Neutrophil (primary cell): ENCODE measurements around the gene ATF7IP.

Experiments used
- H3K27ac ChIP-seq: fragments of 200-600 bp; sonication (generic); 2 replicates; pipeline ENCODE4 v1.5.1; 2016; ENCODE audit warnings: mild to moderate bottlenecking, moderate library complexity
- H3K27me3 ChIP-seq: fragments of 200-600 bp; sonication (generic); 2 replicates; pipeline ENCODE4 v1.6.0; 2016; ENCODE audit warnings: mild to moderate bottlenecking
- H3K36me3 ChIP-seq: fragments of 200-600 bp; sonication (generic); 2 replicates; pipeline ENCODE4 v1.5.1; 2017
- H3K4me1 ChIP-seq, 2 experiments: fragments of 200-600 bp in 1 of 2; sonication (generic) in 1 of 2; 1 replicate in 1 of 2; 2 replicates in 1 of 2; pipeline versions ENCODE4 v1.5.1 to v1.6.1; 2013 to 2016; ENCODE audit warnings: low read depth in 1 of 2, low read length in 1 of 2, mild to moderate bottlenecking in 1 of 2, moderate library complexity in 1 of 2; ENCODE audit not compliant: control insufficient read depth in 1 of 2, insufficient read depth in 1 of 2
- H3K4me3 ChIP-seq, 2 experiments: fragments of 200-600 bp in 1 of 2; sonication (generic) in 1 of 2; 1 replicate in 1 of 2; 2 replicates in 1 of 2; pipeline ENCODE4 v1.5.1; 2013 to 2016; ENCODE audit warnings: low read depth in 1 of 2, low read length in 1 of 2, mild to moderate bottlenecking in 1 of 2, moderate library complexity in 1 of 2
- H3K9me3 ChIP-seq: fragments of 200-600 bp; sonication (generic); 2 replicates; pipeline ENCODE4 v1.5.1; 2016
- TF ChIP-seq, protein P1 (sequence below): fragments of 200-600 bp; sonication (generic); IDR thresholded peaks from 2 replicates; pipeline ENCODE4 v1.5.1; 2016; ENCODE audit warnings: antibody characterized with exemption

The ATF7IP gene

DNA sequence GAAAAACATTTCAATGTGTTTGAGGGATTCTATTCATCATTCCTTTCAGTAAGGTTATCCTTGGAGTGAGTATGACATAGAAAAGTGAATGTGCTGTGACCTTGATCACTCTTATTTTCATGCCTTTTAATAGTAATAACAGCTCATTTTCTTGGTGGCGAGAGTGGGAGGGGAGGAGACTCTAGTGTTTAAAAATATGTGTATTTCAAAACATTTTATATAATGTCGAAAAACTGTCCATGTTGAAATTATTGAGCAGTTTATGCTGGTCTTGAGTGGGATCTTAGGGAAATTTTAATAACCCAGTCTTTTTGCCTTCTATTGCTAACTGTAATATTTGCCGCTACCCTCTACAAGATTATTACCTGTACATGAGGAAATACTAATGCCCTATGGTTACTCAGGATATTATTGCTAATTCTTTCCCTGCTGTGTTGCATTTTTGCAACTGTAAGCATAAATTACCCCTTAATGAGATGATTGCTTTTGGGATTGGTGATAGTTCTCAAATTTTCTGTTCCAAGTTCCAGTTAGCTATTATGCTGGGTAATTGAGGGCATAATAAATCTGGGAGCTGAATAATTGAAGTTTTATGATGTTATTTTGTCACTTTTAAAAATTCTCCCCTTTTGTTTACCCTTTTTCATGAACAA is 21.9 kb downstream of the ATF7IP start:
- TF ChIP-seq, protein P1, sequence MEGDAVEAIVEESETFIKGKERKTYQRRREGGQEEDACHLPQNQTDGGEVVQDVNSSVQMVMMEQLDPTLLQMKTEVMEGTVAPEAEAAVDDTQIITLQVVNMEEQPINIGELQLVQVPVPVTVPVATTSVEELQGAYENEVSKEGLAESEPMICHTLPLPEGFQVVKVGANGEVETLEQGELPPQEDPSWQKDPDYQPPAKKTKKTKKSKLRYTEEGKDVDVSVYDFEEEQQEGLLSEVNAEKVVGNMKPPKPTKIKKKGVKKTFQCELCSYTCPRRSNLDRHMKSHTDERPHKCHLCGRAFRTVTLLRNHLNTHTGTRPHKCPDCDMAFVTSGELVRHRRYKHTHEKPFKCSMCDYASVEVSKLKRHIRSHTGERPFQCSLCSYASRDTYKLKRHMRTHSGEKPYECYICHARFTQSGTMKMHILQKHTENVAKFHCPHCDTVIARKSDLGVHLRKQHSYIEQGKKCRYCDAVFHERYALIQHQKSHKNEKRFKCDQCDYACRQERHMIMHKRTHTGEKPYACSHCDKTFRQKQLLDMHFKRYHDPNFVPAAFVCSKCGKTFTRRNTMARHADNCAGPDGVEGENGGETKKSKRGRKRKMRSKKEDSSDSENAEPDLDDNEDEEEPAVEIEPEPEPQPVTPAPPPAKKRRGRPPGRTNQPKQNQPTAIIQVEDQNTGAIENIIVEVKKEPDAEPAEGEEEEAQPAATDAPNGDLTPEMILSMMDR, result no peak
- no peak overlapping the region for H3K4me3 ChIP-seq
- no peaks in the 10 kb centered on the region for H3K36me3 ChIP-seq
- H3K9me3 ChIP-seq, result no peaks in the 10 kb centered on the region
- peaks cover 23 to 43% of the 10 kb centered on the region in 2 experiments for H3K4me1 ChIP-seq
- H3K27ac ChIP-seq, result no peak overlapping the region
- no peaks in the 10 kb centered on the region for H3K27me3 ChIP-seq

- Histone ChIP-seq H3K27ac (no peak overlapping the region), H3K36me3 (no peaks in the 10 kb centered on the region), H3K4me1 (peaks cover 33 to 49% of the 10 kb centered on the region in 2 experiments), H3K4me3 (no peak overlapping the region), H3K27me3 (no peaks in the 10 kb centered on the region), H3K9me3 (no peaks in the 10 kb centered on the region)
- TF ChIP-seq, protein P1, result no peak
Measured at GRCh38 chr12:14390449-14390848, 25.0 kb downstream of the ATF7IP start.

GRCh38 chr12:14390870-14391530 is 25.5 kb downstream of the ATF7IP start:
- TF ChIP-seq, protein P1, result no peak
- no peaks in the 10 kb centered on the region for H3K9me3 ChIP-seq
- H3K27me3 ChIP-seq, result no peaks in the 10 kb centered on the region
- peak overlapping the region; percentile 36 for H3K27ac ChIP-seq
- H3K4me1 ChIP-seq, result peaks cover 31 to 49% of the 10 kb centered on the region in 2 experiments
- no peak overlapping the region for H3K4me3 ChIP-seq
- H3K36me3 ChIP-seq, result no peaks in the 10 kb centered on the region

DNA sequence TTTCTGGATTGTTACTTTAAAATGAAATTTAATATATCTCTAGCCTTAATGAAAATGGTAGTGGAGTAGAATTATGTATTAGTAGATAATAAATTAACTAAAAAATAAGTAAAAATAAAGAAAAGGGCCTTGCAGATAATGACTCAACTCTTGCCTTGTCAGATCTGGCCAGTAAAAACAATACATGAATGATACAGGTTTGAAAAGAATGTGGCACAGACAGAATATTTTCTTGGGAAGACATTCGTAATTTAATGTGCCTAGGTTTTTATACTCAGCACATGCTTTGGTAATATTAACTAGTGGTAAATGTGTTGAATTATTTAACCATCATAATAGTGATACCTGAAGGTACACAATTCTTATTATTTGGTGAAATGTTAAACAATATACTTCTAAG is 28.3 kb downstream of the ATF7IP start:
- Histone ChIP-seq H3K4me1 (peaks cover 22 to 35% of the 10 kb centered on the region in 2 experiments), H3K27me3 (no peaks in the 10 kb centered on the region), H3K27ac (no peak overlapping the region), H3K9me3 (no peaks in the 10 kb centered on the region), H3K36me3 (no peaks in the 10 kb centered on the region), H3K4me3 (no peak overlapping the region)
- TF ChIP-seq, protein P1, result no peak

DNA sequence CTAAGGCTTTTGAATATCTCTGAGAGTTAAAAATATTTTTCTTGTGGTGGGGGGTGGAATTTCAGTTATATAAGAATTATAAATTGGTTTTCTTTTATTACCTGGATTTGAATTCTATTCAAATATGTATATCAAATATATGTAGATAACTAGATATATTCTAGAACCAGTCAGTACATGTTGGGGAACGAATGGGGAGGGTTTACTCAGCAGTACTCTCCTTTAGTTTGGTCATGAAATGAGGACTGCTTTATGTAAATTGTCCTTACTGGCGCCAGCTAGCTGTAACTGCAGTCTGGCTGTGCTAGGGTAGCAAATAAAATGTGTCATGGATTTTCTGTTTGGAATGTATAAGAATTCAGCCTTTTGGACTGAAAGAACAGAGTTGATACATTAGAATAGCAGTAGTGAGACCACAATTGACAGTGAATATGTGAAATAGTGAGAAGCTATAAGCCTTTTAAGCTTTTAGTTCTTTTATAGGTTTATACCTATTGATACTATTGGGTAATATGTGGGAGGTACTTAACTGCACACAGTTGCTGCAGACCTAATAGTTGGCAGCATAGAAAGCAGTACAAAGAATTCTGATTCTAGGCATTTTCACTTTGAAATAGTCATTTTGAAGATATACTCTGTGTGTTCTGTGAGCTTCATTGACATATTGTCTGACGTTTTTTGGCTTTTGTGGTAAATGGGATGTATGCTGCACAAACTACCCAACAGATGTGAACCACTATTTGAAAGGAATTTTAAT is 29.0 kb downstream of the ATF7IP start:
- H3K27me3 ChIP-seq, result no peaks in the 10 kb centered on the region
- no peak overlapping the region for H3K4me3 ChIP-seq
- TF ChIP-seq, protein P1, result no peak

More for the DNA sequence above, 29.0 kb downstream of the ATF7IP start:
- Histone ChIP-seq H3K36me3 (no peaks in the 10 kb centered on the region), H3K27ac (peak overlapping the region; percentile 55), H3K9me3 (no peaks in the 10 kb centered on the region), H3K4me1 (peaks cover 22 to 35% of the 10 kb centered on the region in 2 experiments)
